KMS-11 (cell line): Measurements from ENCODE around the gene SMPDL3A.

Source experiments
- H2AFZ ChIP-seq: fragments of 200-600 bp; sonication (generic); 2 replicates; pipeline ENCODE4 v1.6.1; 2016; ENCODE audit warnings: antibody characterized with exemption, mixed run types, low read depth
- H3K27ac ChIP-seq: fragments of 200-600 bp; sonication (generic); 2 replicates; pipeline ENCODE4 v1.6.1; 2016; ENCODE audit warnings: mild to moderate bottlenecking, mixed run types
- H3K27me3 ChIP-seq: fragments of 200-600 bp; sonication (generic); 2 replicates; pipeline ENCODE4 v1.6.1; 2017; ENCODE audit warnings: mild to moderate bottlenecking, low read depth, mixed run types, moderate library complexity; ENCODE audit not compliant: insufficient read depth
- H3K36me3 ChIP-seq: fragments of 200-600 bp; sonication (generic); 2 replicates; pipeline ENCODE4 v1.6.1; 2017; ENCODE audit warnings: mild to moderate bottlenecking, mixed run types; ENCODE audit not compliant: insufficient read depth
- H3K4me1 ChIP-seq: fragments of 200-600 bp; sonication (generic); 2 replicates; pipeline ENCODE4 v1.6.1; 2016; ENCODE audit warnings: mild to moderate bottlenecking, low read depth, mixed run types; ENCODE audit not compliant: poor library complexity, severe bottlenecking
- H3K4me2 ChIP-seq: fragments of 200-600 bp; sonication (generic); 2 replicates; pipeline ENCODE4 v1.7.0; 2016; ENCODE audit warnings: mild to moderate bottlenecking, mixed run types
- H3K4me3 ChIP-seq: fragments of 200-600 bp; sonication (generic); IDR thresholded peaks from 2 replicates; pipeline ENCODE4 v1.6.1; 2017; ENCODE audit warnings: low read depth, low read length, mixed read lengths; ENCODE audit not compliant: insufficient read depth
- H3K79me2 ChIP-seq: fragments of 200-600 bp; sonication (generic); 2 replicates; pipeline ENCODE4 v1.6.1; 2016; ENCODE audit warnings: low read depth, mixed run types; ENCODE audit not compliant: insufficient read depth
- H3K9ac ChIP-seq: fragments of 200-600 bp; sonication (generic); 2 replicates; pipeline ENCODE4 v1.6.1; 2016; ENCODE audit warnings: mild to moderate bottlenecking, mixed run types
- H4K20me1 ChIP-seq: fragments of 200-600 bp; sonication (generic); 2 replicates; pipeline ENCODE4 v1.6.1; 2016; ENCODE audit warnings: mild to moderate bottlenecking, mixed run types; ENCODE audit not compliant: insufficient read depth
- CTCF ChIP-seq: fragments of 200-600 bp; sonication (generic); conservative IDR thresholded peaks from 2 replicates; pipeline ENCODE4 v1.6.1; 2017; ENCODE audit warnings: low read depth, mild to moderate bottlenecking, antibody characterized with exemption, low read length, moderate library complexity, mixed read lengths

Gene SMPDL3A

GRCh38 chr6:122839906-122840305, 50.8 kb downstream of the SMPDL3A start:
- Histone ChIP-seq H3K4me2 (no peak overlapping the region), H3K36me3 (no peaks in the 10 kb centered on the region), H4K20me1 (no peaks in the 10 kb centered on the region), H2AFZ (no peak overlapping the region), H3K9ac (no peak overlapping the region), H3K27me3 (no peaks in the 10 kb centered on the region), H3K4me3 (no peak overlapping the region), H3K4me1 (no peaks in the 10 kb centered on the region), H3K27ac (no peak overlapping the region), H3K79me2 (no peaks in the 10 kb centered on the region)
- TF ChIP-seq CTCF, result no peak

- H3K4me3 ChIP-seq, result no peak overlapping the region
- no peak overlapping the region for H3K9ac ChIP-seq
- no peaks in the 10 kb centered on the region for H4K20me1 ChIP-seq
- no peaks in the 10 kb centered on the region for H3K27me3 ChIP-seq
- TF ChIP-seq CTCF, result no peak
- H2AFZ ChIP-seq, result no peak overlapping the region
- no peaks in the 10 kb centered on the region for H3K79me2 ChIP-seq
- H3K4me1 ChIP-seq, result no peaks in the 10 kb centered on the region
- H3K27ac ChIP-seq, result no peak overlapping the region
- H3K36me3 ChIP-seq, result no peaks in the 10 kb centered on the region
- no peak overlapping the region for H3K4me2 ChIP-seq
Observed at GRCh38 chr6:122845464-122845863, 56.4 kb downstream of the SMPDL3A start.

- Histone ChIP-seq H3K4me1 (no peaks in the 10 kb centered on the region), H3K27ac (no peak overlapping the region), H3K27me3 (no peaks in the 10 kb centered on the region), H3K4me2 (no peak overlapping the region), H3K9ac (no peak overlapping the region), H4K20me1 (no peaks in the 10 kb centered on the region), H3K36me3 (no peaks in the 10 kb centered on the region), H2AFZ (no peak overlapping the region), H3K4me3 (no peak overlapping the region), H3K79me2 (no peaks in the 10 kb centered on the region)
- TF ChIP-seq CTCF, result no peak
Observed at GRCh38 chr6:122845916-122846612, 57.0 kb downstream of the SMPDL3A start.

GRCh38 chr6:122853259-122853995, 64.4 kb downstream of the SMPDL3A start:
- no peak overlapping the region for H3K9ac ChIP-seq
- no peaks in the 10 kb centered on the region for H3K36me3 ChIP-seq
- no peaks in the 10 kb centered on the region for H3K4me1 ChIP-seq
- 0 out of 2 replicates have a peak overlapping the region, but pooled peaks have one; percentile 25 for H3K4me2 ChIP-seq
- no peak for TF ChIP-seq CTCF
- H2AFZ ChIP-seq, result no peak overlapping the region; the same call in 1 of the 2 replicates
- H3K4me3 ChIP-seq, result no peak overlapping the region
- no peaks in the 10 kb centered on the region for H3K27me3 ChIP-seq
- no peak overlapping the region for H3K27ac ChIP-seq
- H4K20me1 ChIP-seq, result no peaks in the 10 kb centered on the region
- no peaks in the 10 kb centered on the region for H3K79me2 ChIP-seq
